Gastroesophageal sphincter (tissue), 4 donors: ENCODE results near the gene STN1. TPM values are rescaled to one million over a fixed set of nuclear protein-coding genes. Genes with fewer than 3 reads are reported as not detected.

Experiments
- ATAC-seq: fragments of 150-250 bp; one replicate; pipeline ENCODE4 v1.9.1; 2016; ENCODE audit warnings: mild to moderate bottlenecking, moderate library complexity
- H3K27ac ChIP-seq, 4 donors: fragments of 200-600 bp; sonication (generic) in 3 of 4; 1 replicate in 3 of 4; 2 replicates in 1 of 4; pipeline ENCODE4 v1.5.1; 2016 to 2019
- H3K27me3 ChIP-seq: fragments of 200-600 bp; sonication (generic); one replicate; pipeline ENCODE4 v1.5.1; 2019
- H3K36me3 ChIP-seq, 2 donors: fragments of 200-600 bp; sonication (generic); one replicate each; pipeline ENCODE4 v1.5.1; 2019; ENCODE audit warnings: control low read depth in 1 of 2
- H3K4me1 ChIP-seq, 3 donors: fragments of 200-600 bp; sonication (generic); 1 replicate in 2 of 3; 2 replicates in 1 of 3; pipeline ENCODE4 v1.5.1; 2016 to 2019; ENCODE audit warnings: control low read depth in 2 of 3
- H3K4me3 ChIP-seq, 2 donors: fragments of 200-600 bp; sonication (generic); one replicate each; pipeline ENCODE4 v1.5.1; 2019; ENCODE audit warnings: mild to moderate bottlenecking in 1 of 2, moderate library complexity in 1 of 2
- H3K9me3 ChIP-seq, 3 donors: fragments of 200-600 bp; sonication (generic); one replicate each; pipeline ENCODE4 v1.5.1; 2017 to 2019; ENCODE audit warnings: control low read depth in 2 of 3
- CTCF ChIP-seq, 4 experiments: fragments of 200-600 bp in 2 of 4; fragments of 450-650 bp in 2 of 4; sonication (generic) in 1 of 4; IDR thresholded peaks; one replicate each; pipeline ENCODE4 v1.5.1; 2017 to 2019; ENCODE audit warnings: antibody characterized with exemption in 4 of 4, mild to moderate bottlenecking in 2 of 4, moderate library complexity in 2 of 4
- EP300 ChIP-seq: sonication (generic); formaldehyde crosslinking; IDR thresholded peaks from one replicate; pipeline ENCODE4 v1.6.1; 2017; ENCODE audit warnings: antibody characterized with exemption, mild to moderate bottlenecking
- POLR2A ChIP-seq, 2 donors: fragments of 450-650 bp; IDR thresholded peaks; one replicate each; pipeline ENCODE4 v1.6.1; 2017; ENCODE audit warnings: antibody characterized with exemption in 2 of 2, mild to moderate bottlenecking in 2 of 2, moderate library complexity in 1 of 2
- POLR2AphosphoS5 ChIP-seq: sonication (generic); formaldehyde crosslinking; IDR thresholded peaks from one replicate; pipeline ENCODE4 v1.6.1; 2017; ENCODE audit warnings: antibody characterized with exemption
- WGBS, 2 donors: methylation state at CpG; one replicate each; pipeline ENCODE4 v1.1.5; 2018; ENCODE audit warnings: low coverage in 1 of 2; 5-methylcytosine and 5-hydroxymethylcytosine counted together
- total RNA-seq, 4 donors: library from RNA; depleted of rRNA; stranded (reverse); fragments of >200 nt; gene quantifications; one replicate each; pipeline ENCODE4 v1.1.0, GENCODE V29; 2016

The STN1 gene
- total RNA-seq, 4 donors from 2014 or later = 17.1 to 31.6 (median 29.6) TPM

GRCh38 chr10:103958996-103959395 is 41.0 kb upstream of the STN1 start:
- 80 to 91% methylated on average over 2 of the region's 2 CpGs for WGBS, 2 donors
- H3K27me3 ChIP-seq = no peaks in the 10 kb centered on the region
- H3K4me3 ChIP-seq = no peak overlapping the region
- ATAC-seq = no peak
- no peaks in the 10 kb centered on the region for H3K36me3 ChIP-seq
- H3K27ac ChIP-seq = no peak overlapping the region
- H3K9me3 ChIP-seq = peaks cover 0 to 5% (median 0%) of the 10 kb centered on the region in 3 donors
- TF ChIP-seq POLR2AphosphoS5 = no peak
- TF ChIP-seq POLR2A (IDR thresholded peaks at IDR 0.05) = no peak
- TF ChIP-seq EP300 = no peak
- TF ChIP-seq CTCF (IDR thresholded peaks at IDR 0.05) = no peak
- H3K4me1 ChIP-seq = no peaks in the 10 kb centered on the region

- Histone ChIP-seq H3K27me3 (no peaks in the 10 kb centered on the region), H3K27ac (no peak overlapping the region), H3K9me3 (peaks cover 0 to 5% (median 0%) of the 10 kb centered on the region in 3 donors), H3K4me1 (no peaks in the 10 kb centered on the region), H3K4me3 (no peak overlapping the region), H3K36me3 (no peaks in the 10 kb centered on the region)
- TF ChIP-seq POLR2A (IDR thresholded peaks at IDR 0.05) (no peak), CTCF (IDR thresholded peaks at IDR 0.05) (no peak), EP300 (no peak), POLR2AphosphoS5 (no peak)
- 100% methylated on average over 1 of the region's 1 CpG for WGBS, 2 donors
- no peak for ATAC-seq
Observed at GRCh38 chr10:103954543-103954942, 36.6 kb upstream of the STN1 start.

GRCh38 chr10:103951942-103952341 is 34.0 kb upstream of the STN1 start:
- Histone ChIP-seq H3K36me3 (no peaks in the 10 kb centered on the region), H3K4me1 (no peaks in the 10 kb centered on the region), H3K27me3 (no peaks in the 10 kb centered on the region), H3K9me3 (peaks cover 0 to 5% (median 0%) of the 10 kb centered on the region in 3 donors), H3K4me3 (no peak overlapping the region), H3K27ac (no peak overlapping the region)
- no peak for ATAC-seq
- WGBS, 2 donors = 68 to 82% methylated on average over 4 of the region's 4 CpGs
- TF ChIP-seq POLR2A (IDR thresholded peaks at IDR 0.05) = no peak
- TF ChIP-seq POLR2AphosphoS5 = no peak
- TF ChIP-seq EP300 = no peak
- no peak for TF ChIP-seq CTCF (IDR thresholded peaks at IDR 0.05)

- H3K27me3 ChIP-seq = no peaks in the 10 kb centered on the region
Observed at GRCh38 chr10:103951183-103951582, 33.2 kb upstream of the STN1 start.

More at GRCh38 chr10:103951183-103951582, 33.2 kb upstream of the STN1 start:
- TF ChIP-seq EP300 (no peak), CTCF (IDR thresholded peaks at IDR 0.05) (no peak), POLR2AphosphoS5 (no peak), POLR2A (IDR thresholded peaks at IDR 0.05) (no peak)
- H3K4me3 ChIP-seq = no peak overlapping the region
- ATAC-seq = no peak
- H3K4me1 ChIP-seq = no peaks in the 10 kb centered on the region
- H3K9me3 ChIP-seq = peaks cover 0 to 5% (median 0%) of the 10 kb centered on the region in 3 donors
- H3K36me3 ChIP-seq = no peaks in the 10 kb centered on the region
- H3K27ac ChIP-seq = no peak overlapping the region
- WGBS, 2 donors = 44 to 46% methylated on average over 2 of the region's 2 CpGs
